AG09309 (cell line): Measurements from ENCODE around the gene LAMP2.

Source experiments
- DNase-seq: peaks from one replicate; pipeline ENCODE4 v3.0.0-alpha.2; 2010; ENCODE audit warnings: low read depth
- H3K4me3 ChIP-seq: 2 replicates; pipeline ENCODE4 v1.5.1; 2011; ENCODE audit warnings: mild to moderate bottlenecking, low read depth, low read length, moderate library complexity; ENCODE audit not compliant: control insufficient read depth
- TF ChIP-seq, protein P1 (sequence below): IDR thresholded peaks from 2 replicates; pipeline ENCODE4 v1.5.1; 2011; ENCODE audit warnings: mild to moderate bottlenecking, low read depth, low read length, inconsistent platforms; ENCODE audit not compliant: insufficient read depth, control insufficient read depth; ENCODE audit errors: missing control alignments

Gene LAMP2

DNA sequence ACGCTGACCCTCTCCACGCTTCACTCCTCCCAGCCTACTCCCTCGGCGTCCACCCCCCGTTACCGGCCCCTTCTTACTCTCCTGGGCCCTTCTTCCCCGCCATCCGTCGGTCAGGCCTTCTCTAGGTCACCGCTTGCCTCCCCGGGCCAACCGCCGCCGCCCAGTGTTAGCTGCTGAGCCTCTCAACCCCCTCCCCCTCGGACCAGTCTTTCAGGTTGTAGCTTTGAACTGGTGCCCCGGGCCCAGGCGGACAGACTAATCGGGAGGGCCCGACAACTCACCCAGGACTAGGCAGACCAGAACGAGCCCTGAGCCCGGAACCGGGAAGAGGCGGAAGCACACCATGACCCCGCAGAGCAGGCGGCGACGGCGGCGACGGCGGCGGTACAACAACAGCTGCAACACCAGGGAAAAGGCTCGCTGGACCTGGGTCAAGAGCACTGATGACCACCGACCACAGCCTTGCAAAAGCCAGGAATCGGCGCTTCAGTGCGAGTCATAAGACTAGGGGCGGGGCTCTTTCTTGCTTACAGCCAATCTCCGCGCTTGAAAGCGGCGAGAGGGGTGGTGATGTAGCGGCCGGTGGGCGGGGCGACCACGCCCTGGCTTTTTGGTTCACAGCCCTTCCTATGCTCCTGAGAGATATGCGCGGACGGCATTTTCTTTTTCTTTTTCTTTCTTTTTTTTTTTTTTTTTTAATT is at the start of gene LAMP2:
LAMP2 (minus strand) TSS at position 472 of the 701 bp plus-strand sequence; CDS start at position 345, 127 bp downstream.
- peak within 1 kb of the TSS; percentile 62 for H3K4me3 ChIP-seq
- DNase-seq, result no peak
- TF ChIP-seq, protein P1, sequence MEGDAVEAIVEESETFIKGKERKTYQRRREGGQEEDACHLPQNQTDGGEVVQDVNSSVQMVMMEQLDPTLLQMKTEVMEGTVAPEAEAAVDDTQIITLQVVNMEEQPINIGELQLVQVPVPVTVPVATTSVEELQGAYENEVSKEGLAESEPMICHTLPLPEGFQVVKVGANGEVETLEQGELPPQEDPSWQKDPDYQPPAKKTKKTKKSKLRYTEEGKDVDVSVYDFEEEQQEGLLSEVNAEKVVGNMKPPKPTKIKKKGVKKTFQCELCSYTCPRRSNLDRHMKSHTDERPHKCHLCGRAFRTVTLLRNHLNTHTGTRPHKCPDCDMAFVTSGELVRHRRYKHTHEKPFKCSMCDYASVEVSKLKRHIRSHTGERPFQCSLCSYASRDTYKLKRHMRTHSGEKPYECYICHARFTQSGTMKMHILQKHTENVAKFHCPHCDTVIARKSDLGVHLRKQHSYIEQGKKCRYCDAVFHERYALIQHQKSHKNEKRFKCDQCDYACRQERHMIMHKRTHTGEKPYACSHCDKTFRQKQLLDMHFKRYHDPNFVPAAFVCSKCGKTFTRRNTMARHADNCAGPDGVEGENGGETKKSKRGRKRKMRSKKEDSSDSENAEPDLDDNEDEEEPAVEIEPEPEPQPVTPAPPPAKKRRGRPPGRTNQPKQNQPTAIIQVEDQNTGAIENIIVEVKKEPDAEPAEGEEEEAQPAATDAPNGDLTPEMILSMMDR, result no peak

DNA sequence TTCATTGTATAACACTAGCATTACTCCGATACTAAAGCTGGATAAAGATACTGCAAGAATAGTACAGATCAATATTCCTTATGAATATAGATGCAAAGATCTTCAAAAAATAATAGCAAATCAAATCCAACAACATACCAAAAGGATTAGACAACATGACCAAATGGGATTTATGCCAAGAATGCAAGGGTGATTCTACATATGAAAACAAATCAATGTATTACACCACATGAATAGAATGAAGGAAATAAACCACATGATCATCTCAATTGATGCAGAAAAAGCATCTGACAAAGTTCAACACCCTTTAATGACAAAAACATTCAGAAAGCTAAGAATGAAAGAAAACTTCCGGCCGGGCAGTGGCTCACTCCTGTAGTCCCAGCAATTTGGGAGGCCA is 48.8 kb upstream of the LAMP2 start:
- TF ChIP-seq, protein P1, result no peak
- peak; percentile 4 for DNase-seq

DNA sequence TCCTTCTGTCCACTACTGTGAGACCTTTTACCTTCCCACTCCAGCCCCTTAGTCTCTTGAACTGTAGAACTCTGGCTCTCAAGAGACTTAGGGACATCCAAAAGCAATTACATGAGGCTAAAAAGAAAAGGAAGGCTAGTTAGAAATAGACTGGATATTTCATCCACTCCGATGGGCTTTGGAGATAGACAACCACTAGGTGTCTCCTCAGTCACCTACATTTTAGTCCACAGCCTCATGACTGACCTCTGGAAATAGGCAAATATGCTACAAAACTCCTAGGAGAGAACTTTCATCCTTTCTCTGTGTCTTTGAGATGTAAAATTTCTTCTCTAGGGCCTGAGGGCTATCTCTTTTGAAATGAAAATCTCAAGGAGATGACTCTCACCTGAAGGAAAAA is 45.1 kb upstream of the LAMP2 start:
- TF ChIP-seq, protein P1, result peak; percentile 43
- no peak overlapping the region for H3K4me3 ChIP-seq
- no peak for DNase-seq

More for the DNA sequence above, 48.8 kb upstream of the LAMP2 start:
- no peak overlapping the region for H3K4me3 ChIP-seq

DNA sequence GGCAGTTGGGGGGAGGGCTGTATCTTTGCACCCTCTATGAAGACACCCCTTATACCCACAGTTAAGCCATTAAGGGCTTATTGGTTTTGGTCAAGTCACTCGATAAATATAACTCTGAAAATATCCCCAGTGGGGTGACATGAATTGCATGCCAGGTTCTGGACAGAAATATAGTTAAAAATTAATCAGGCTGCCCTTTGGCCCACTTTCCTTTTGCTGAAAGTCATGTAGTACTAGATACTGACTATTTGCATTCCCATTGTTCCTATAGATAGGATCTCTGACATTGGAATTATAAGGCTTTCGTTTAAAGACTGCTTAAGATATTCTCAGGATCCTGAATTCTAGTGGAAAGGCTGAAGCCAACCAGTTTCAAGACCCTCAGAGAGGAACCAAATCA is 43.5 kb upstream of the LAMP2 start:
- TF ChIP-seq, protein P1, result no peak
- no peak for DNase-seq
- H3K4me3 ChIP-seq, result no peak overlapping the region

DNA sequence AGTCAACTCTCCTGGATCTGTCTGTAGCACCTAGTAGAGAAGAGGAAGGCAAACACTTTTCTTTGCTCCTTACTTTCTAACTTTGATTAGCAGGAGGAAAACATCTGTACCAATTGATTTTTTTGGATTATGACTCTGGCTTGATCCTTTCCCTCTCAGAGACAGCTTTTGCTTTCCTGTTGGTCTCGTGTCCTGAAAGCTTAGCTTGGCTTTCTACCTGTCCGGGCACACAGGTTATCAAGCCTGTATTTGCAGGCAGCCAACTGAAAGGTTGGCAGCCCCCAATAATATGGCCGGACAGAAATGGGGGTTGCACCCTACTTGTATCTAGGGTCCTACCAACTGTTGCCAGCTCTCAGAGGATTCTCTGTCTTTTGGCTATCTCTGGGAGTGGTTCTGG is 43.1 kb upstream of the LAMP2 start:
- no peak for DNase-seq
- TF ChIP-seq, protein P1, result no peak
- H3K4me3 ChIP-seq, result no peak overlapping the region

DNA sequence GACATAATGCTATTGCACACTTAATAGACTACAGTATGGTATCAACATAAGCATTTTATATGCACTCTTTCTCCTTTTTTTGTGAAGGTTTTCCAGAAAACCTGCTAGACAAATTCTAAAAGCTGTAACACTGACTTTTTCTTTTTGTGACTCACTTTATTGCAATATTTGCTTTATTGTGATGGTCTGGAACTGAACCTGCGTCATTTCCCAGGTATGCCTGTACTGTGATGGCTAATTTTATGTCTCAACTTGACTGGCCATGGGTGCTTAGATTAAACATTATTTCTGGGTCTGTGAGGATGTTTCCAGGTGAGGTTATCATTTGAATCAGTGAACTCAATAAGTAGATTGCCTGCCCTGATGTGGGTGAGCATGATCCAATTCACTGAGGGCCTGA is 35.5 kb upstream of the LAMP2 start:
- TF ChIP-seq, protein P1, result no peak
- no peak overlapping the region for H3K4me3 ChIP-seq
- DNase-seq, result no peak
